ENCODE results near the gene GATA6.

GRCh38 chr18:22163416-22164161, 5.8 kb upstream of the GATA6 start:
- no peak for TF ChIP-seq POLR2AphosphoS5 (IDR thresholded peaks at IDR 0.05; ENCODE audit: low read depth, low read length)
- TF ChIP-seq REST (IDR thresholded peaks at IDR 0.05; ENCODE audit: insufficient read depth in 1 of 2, low read depth in 2 of 2, low read length in 2 of 2): no peak
